Skeletal muscle cell (primary cell): ENCODE measurements around the gene TAF11L2.
"Not testable (repeated sequence)": the region's sequence is repeated elsewhere in the genome, so short reads cannot be mapped to it uniquely, and the experiment has no call there.

ENCODE experiments used
- DNase-seq: peaks from one replicate; pipeline ENCODE4 v3.0.0-alpha.2; 2010; ENCODE audit warnings: low read depth
- H3K4me3 ChIP-seq: 2 replicates; pipeline ENCODE4 v1.5.1; 2011; ENCODE audit warnings: low read depth, mild to moderate bottlenecking, control low read depth, low read length, moderate library complexity

TAF11L2 gene

DNA sequence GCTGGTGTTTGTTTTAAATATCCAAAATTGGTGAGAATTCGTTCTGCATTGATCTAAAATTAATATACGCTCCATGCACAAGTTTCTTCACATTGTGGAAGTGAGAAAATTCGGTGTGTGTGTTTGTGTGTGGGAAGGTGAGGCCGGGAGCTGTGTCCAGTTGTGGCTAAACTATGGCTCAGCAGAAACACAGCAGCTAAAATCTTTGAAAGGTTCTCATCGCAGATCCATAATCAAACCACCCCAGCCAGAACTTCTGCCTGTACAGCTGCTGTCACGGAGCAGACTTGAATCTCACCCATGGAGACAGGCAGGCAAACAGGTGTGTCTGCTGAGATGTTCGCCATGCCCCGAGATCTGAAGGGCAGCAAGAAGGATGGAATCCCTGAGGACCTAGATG lies at the start of gene TAF11L2:
TSS of gene TAF11L2 (plus strand) at position 301 of the 400 bp plus-strand sequence.
- not testable (repeated sequence) for H3K4me3 ChIP-seq, DNase-seq

DNA sequence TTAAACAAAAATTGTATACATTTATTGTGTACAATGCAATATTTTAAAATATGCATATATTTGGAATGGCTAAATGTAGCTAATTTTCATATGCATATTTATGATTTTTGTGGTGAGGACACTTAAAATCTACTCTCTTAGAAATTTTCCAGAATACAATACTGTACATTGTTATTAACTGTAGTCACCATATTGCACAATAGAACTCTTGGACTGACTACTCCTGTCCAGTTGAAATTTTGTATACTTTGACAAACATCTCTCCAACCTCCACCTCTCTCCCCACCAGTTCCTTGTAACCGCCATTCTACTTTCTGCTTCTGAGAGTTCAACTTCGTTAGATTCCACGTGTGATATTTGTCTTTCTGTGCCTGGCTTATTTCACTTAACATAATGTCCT lies 49.2 kb upstream of the TAF11L2 start:
- DNase-seq = no peak
- no peak overlapping the region for H3K4me3 ChIP-seq

DNA sequence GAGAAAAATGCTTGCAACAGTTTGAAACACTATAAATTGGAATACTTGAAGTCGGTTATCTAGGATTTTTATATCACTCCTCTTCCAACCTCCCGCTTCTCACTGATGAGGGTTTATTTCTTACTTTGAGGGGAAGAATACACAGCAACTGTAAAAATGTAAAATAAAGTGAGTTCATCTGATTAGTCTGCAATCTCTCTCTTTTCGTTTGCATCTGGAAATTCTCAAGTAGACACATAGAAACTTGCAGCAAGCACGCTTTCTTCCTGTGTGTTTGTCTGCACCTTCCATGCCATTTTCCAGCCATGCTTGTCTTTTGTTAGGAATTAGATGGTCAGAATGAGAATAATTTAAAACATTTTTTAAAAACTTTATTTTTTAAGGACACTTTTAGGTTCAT lies 45.1 kb upstream of the TAF11L2 start:
- H3K4me3 ChIP-seq = no peak overlapping the region
- no peak for DNase-seq

DNA sequence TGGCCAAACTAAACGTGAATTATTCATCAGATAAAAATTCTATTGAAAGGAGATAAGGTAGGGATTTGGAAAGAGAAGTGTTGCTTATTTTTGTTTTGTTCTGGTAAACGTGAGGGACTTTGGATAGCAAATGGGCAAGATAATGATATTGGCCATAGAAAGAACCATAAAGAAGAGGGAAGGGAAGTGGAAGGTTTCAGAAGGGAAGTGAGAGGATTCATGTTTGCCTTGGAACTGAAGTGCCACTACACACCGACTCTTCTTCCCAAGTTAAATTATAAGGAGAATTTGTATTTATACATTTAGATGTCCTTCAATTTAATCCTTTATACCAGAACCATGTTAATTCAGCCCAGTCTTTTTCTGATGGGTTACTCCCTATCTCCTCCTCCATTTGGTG lies 42.1 kb upstream of the TAF11L2 start:
- no peak for DNase-seq
- H3K4me3 ChIP-seq = no peak overlapping the region

DNA sequence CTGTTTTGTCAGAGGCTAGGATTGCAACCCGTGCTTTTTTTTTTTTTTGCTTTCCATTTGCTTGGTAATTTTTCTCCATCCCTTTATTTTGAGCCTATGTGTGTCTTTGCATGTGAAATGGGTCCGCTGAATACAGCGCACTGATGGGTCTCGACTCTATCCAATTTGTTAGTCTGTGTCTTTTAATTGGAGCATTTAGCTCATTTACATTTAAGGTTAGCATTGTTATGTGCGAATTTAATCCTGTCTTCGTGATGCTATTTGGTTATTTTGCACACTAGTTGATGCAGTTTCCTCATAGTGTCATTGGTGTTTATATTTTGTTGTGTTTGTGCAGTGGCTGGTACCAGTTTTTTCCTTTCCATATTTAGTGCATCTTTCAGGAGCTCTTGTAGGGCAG lies 36.2 kb upstream of the TAF11L2 start:
- H3K4me3 ChIP-seq = no peak overlapping the region
- no peak for DNase-seq

DNA sequence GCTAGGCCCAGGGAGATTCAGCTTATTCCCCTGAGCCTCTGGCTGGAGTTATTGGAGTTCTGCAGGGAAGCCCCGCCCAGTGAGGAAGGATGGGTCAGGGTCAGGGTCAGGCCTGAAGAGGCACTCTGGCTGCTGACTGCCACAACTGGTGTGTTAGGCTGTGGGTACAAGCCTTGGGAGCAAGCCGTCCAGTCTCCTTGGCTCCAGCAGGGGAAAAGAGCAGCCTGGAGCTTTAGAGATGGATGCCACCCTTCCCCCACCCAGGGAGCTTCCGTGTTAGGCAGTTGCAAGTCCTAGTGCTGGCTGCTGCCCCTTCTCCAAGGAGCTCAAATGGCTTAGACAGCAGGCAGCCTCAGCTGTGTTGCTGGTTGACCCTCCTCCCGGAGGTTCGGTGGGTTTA lies 34.4 kb upstream of the TAF11L2 start:
- DNase-seq = no peak
- H3K4me3 ChIP-seq = no peak overlapping the region

DNA sequence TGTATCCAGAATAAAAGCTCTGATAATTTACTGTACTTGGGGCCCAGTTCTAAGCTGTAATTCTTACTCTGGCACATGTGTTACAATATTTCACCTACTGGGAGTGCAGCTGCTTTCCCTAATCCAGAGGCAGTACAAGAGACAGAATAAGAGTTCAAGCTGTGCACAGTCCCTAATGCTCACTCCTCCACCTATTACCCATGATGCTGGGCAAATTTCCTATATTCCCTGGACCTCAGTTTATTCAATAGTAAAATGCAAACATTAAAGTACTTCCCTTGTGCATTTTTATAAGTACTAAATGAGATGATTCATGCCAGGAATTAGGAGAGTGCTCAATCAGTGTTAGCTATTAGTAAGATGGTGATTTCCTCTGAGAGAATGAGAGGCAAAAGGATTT lies 28.0 kb upstream of the TAF11L2 start:
- DNase-seq = no peak
- no peak overlapping the region for H3K4me3 ChIP-seq

DNA sequence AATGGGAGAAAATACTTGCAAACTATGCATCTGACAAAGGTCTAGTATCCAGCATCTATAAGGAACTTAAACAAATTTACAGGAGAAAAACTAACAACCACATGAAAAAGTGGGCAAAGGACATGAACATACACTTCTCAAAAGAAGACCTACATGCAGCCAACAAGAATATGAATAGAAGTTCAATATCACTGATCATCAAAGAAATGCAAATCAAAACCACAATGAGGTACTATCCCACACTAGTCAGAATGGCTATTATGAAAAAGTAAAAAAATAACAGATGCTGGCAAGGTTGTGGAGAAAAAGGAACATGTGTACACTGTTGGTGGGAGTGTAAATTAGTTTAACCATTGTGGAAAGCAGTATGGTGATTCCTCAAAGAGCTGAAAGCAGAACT lies 23.0 kb upstream of the TAF11L2 start:
- not testable (repeated sequence) for DNase-seq, H3K4me3 ChIP-seq

DNA sequence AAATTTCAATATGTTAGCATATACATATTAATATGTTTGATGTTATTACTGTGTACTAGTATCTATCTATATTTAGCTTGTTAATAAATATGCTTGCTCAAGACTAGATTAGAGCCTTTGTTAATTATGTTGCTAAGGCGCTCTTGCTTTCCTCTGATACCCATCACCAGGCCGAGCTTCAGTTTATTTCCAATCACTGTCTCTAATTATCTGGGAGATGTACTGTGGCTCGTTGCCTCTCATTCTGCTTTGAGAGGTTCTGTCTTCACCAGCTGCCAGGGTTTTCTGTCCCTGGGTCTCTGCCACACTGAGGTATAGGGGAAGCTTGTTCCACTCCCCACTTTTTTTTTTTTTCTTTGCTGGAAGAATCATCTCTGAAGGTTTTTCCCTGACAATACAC lies 21.0 kb upstream of the TAF11L2 start:
- DNase-seq = no peak
- no peak overlapping the region for H3K4me3 ChIP-seq

DNA sequence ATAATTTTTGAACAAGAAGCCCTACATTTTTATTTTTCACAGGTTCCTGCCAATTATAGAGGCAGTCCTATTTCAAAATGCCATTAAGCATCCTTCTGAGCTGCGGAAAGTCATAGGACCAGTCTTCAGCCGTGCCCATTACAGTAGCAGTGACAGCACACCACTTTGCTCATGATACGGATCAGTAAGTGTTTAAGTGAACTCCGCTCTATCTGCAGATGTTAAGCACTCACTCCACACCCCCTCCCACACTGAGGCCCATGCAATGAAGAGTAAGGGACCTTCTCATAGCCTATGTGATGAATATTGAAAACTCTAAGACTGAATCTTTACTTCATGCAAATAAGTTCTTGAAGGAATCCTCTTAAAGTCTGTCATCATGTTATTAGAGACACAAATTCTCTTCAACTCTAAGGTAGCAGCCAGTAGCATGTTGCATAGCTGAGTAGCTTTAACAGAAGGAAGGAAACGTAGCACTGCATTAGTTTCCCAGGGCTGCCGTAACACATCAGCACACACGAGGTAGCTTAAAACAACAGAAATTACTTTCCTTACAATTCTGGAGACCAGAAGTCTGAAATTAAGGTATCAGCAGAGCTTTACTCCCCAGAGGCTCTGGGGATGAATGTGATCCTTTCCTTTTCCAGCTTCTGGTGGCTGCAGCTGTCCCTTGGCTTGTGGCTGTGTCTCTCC lies 20.3 kb upstream of the TAF11L2 start:
- no peak for DNase-seq
- H3K4me3 ChIP-seq = no peak overlapping the region

DNA sequence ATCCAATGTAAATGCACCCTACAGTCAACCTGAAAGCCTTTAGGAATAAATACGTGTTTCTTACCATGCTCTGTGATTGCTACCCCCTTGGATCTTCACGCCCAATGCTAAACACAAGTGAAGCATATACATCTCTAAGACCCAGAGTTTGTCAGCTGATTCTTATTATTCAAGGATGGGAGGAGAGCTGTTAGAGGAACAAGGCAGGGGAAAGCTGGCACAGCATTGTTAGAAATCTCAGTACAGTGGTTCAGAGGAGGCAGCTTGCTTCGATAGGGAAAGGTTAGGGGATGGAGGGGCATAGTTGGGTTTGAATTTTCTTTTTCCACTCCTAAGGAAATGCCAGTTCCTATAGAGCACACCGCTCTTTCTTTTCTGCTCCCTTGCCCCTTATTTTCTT lies 16.7 kb upstream of the TAF11L2 start:
- no peak for DNase-seq
- H3K4me3 ChIP-seq = no peak overlapping the region

DNA sequence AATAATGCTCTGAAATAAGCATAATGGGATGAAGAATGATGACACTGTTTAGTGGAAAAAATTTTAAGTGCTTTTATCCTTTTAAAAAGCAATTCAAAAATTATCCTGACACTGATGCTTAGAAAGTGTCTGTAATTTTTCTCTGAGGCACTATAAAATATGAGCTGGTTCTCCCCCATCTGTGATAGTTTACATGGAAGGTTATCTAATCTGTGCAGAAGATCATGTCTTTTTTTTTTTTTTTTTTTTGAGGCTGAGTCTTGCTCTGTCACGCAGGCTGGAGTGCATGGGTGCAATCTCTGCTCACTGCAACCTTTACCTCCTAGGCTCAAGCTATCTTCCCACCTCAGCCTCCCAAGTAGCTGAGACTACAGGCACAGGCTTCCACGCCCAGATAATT lies 15.2 kb upstream of the TAF11L2 start:
- no peak for DNase-seq
- no peak overlapping the region for H3K4me3 ChIP-seq

DNA sequence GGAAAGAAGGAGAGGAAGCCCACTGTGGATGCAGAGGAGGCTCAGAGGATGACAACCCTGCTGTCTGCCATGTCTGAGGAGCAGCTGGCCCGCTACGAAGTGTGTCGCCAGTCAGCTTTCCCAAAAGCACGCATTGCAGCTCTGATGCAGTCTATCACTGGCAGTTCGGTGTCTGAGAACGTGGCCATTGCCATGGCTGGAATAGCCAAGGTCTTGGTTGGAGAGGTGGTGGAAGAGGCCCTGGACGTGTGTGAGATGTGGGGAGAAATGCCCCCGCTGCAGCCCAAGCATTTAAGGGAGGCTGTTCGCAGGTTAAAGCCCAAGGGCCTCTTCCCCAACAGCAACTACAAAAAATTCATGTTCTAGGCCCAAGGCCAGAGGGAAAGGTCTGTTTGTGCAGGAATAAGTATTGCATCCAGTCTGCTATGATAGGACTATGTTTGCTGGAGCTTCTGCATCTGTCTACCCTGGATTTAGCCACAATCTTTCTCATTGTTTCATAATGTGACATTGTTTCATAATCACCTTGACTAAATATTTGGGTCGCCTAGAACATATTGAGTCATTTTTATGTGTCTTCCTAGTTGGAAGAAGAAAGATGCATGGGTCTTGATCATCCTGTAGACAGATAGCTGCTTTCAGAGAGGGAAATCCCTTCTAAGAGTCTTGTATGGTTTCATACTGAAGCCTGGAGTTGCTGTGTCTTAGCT lies 11.4 kb upstream of the TAF11L2 start:
- not testable (repeated sequence) for H3K4me3 ChIP-seq, DNase-seq

DNA sequence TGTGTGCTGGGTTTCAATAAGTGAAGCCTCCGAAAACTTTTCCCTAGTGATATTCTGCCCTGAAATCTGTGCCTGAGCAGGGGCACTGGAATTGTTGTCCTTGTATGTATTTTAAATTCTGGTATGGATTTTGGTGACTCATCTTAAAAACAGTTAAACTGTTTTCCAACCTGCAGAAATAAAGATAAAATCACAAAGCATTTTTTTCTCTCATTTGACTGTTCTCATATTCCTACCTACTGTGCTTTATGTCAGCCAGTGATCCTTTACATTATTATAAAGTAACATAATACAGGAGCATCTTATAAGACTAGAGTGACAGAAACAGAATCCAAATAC lies 10.9 kb upstream of the TAF11L2 start:
- no peak for DNase-seq
- H3K4me3 ChIP-seq = no peak overlapping the region

DNA sequence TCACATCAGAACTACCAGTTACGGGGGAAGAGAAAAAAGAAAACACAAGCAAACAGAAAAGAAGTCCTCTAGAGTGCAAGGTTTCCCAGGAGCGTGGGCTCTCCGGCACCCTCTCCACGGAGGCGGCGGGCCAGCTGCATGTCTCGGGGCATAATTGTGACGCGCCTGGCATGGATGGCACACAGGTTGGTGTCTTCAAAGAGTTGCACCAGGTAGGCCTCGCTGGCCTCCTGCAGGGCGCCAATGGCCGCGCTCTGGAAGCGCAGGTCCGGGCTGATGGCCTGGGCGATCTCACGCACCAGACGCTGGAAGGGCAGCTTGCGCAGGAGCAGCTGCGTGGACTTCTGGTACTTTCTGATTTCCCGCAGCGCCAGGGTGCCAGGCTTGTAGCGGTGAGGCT lies 6.8 kb upstream of the TAF11L2 start:
- H3K4me3 ChIP-seq, DNase-seq: not testable (repeated sequence)

DNA sequence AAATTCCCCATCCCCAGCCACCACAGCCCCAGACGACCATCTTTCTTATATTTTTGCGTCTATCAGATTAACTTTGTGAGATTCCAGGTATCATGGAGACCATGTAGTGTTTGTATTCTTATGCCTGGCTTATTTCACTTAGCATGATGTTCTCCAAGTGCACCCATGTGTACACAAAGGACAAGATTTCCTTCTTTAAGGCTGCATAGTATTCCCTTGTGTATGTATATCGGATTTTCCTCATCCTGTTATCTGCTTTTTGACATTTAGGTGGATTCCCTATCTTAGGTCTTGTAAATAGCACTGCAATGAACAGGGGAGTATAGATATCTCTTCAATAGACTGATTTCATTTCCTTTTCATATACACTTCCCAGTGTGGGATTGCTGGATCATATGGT lies 5.3 kb upstream of the TAF11L2 start:
- DNase-seq = no peak
- no peak overlapping the region for H3K4me3 ChIP-seq

DNA sequence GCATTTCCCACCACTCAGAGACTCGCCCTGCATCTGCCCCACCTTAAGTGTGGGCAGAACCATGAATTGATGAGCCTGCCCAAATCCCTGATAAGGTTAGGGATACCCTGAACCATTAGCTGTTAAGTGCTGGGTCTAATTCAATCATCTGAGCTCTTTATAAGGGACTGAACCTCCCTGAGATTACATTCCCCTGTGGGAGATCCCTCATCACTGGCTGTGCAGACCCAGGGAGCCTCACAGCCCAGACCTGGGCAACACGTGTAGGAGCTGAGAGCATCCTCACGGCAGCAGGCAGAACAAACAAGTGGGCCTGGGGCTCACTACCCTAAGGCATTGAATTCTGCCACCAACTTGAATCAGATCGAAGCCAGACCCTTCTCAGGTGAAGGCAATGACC lies 585 bp upstream of the TAF11L2 start:
- H3K4me3 ChIP-seq = no peak overlapping the region
- DNase-seq = no peak

DNA sequence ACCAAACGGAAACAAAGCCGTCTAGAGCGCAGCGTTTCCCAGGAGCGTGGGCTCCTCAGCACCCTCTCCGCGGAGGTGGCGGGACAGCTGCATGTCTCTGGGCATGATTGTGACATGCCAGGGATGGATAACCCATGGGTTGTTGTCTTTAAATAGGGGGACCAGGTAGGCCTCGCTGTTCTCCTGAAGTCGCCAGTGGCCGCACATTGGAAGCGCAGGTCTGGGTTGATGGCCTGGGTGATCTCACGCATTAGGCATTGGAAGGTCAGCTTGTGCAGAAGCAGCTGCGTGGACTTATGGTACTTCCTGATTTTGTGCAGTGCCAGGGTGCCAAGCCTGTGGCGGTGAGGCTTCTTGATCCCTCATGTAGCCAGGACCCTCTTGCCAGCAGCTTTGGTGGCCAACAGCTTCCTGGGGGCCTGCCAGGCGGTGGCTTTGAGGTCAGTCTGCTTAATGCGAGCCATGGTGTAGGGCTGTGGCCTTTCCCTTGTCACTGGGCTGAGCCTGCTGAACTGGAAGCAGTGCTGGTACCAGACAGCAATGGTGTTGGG lies 13.8 kb downstream of the TAF11L2 start:
- DNase-seq = no peak
- H3K4me3 ChIP-seq = no peak overlapping the region

DNA sequence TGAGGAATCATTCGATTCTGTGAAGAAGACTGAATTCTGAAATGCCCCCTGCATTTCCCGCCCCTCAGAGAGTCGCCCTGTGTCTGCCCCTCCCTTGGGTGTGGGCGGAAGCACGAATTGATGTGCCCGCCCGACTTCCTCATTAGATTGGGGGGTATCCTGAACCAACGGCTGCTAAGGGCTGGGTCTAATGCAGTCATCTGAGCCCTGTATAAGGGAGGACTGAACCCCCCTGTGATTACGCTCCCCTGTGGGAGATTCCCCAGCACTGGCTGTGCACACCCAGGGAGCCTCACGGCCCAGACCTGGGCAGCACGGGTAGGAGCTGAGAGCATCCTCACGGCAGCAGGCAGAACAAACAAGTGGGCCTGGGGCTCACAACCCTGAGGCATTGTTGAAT lies 19.5 kb downstream of the TAF11L2 start:
- not testable (repeated sequence) for H3K4me3 ChIP-seq, DNase-seq

DNA sequence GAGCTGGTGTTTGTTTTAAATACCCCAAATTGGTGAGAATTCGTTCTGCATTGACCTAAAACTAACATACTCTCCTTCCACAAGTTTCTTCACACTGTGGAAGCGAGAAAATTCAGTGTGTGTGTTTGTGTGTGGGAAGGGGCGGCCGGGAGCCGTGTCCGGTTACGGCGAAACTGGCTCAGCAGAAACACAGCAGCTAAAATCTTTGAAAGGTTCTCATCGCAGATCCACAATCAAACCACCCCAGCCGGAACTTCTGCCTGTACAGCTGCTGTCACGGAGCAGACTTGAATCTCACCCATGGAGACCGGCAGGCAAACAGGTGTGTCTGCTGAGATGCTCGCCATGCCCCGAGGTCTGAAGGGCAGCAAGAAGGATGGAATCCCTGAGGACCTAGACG lies 20.0 kb downstream of the TAF11L2 start, which contains the start of gene TAF11L3:
TSS of gene TAF11L3 (plus strand) at position 301 of the 400 bp plus-strand sequence.
- DNase-seq, H3K4me3 ChIP-seq: not testable (repeated sequence)

DNA sequence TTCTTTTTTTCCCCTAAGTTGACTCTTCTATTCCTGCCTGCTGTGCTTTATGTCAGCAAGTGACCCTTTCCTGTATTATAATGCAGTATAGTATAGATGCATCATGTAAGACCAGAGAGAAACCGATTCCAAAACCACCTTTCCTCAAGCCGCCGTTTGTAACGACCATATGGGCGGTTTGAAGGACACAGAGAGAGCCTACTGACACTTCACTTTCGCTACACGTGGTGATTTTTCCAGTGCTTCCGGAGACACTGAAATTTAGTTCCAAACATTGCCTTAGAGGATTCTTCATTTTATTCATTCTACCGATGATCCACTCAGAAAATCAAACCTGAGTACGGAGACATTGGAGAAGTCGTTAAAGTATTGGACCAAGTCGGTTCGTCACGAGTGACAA lies 21.5 kb downstream of the TAF11L2 start:
- not testable (repeated sequence) for DNase-seq, H3K4me3 ChIP-seq
